ENCODE measurements around the gene ABCC5.
"Not testable (repeated sequence)": the region's sequence is repeated elsewhere in the genome, so short reads cannot be mapped to it uniquely, and the experiment has no call there.

Gene ABCC5

GRCh38 chr3:184029443-184029842 is 11.8 kb upstream of the ABCC5 start:
- Mint-ChIP-seq H3K4me3 (no peak overlapping the region), H3K9me3 (no peaks in the 10 kb centered on the region), H3K4me1 (ENCODE audit: low read depth) (no peaks in the 10 kb centered on the region), H3K27me3 (ENCODE audit: low read depth) (peaks cover 7% of the 10 kb centered on the region), H3K27ac (no peak overlapping the region), H3K36me3 (ENCODE audit: low read depth) (no peaks in the 10 kb centered on the region)

GRCh38 chr3:184028275-184028890 is 10.7 kb upstream of the ABCC5 start:
- H3K27ac Mint-ChIP-seq; H3K9me3 Mint-ChIP-seq; H3K27me3 Mint-ChIP-seq (ENCODE audit: low read depth); H3K4me3 Mint-ChIP-seq; H3K36me3 Mint-ChIP-seq (ENCODE audit: low read depth); H3K4me1 Mint-ChIP-seq (ENCODE audit: low read depth): not testable (repeated sequence)

- H3K4me3 Mint-ChIP-seq; H3K27me3 Mint-ChIP-seq (ENCODE audit: low read depth); H3K27ac Mint-ChIP-seq; H3K36me3 Mint-ChIP-seq (ENCODE audit: low read depth); H3K4me1 Mint-ChIP-seq (ENCODE audit: low read depth); H3K9me3 Mint-ChIP-seq: not testable (repeated sequence)
Observed at GRCh38 chr3:184025256-184025655, 7.6 kb upstream of the ABCC5 start.

- H3K27me3 Mint-ChIP-seq (ENCODE audit: low read depth), result peaks cover 7% of the 10 kb centered on the region
- H3K27ac Mint-ChIP-seq, result no peak overlapping the region
- H3K4me1 Mint-ChIP-seq (ENCODE audit: low read depth), result peaks cover 7% of the 10 kb centered on the region
- no peak overlapping the region for H3K4me3 Mint-ChIP-seq
- H3K9me3 Mint-ChIP-seq, result no peaks in the 10 kb centered on the region
- no peaks in the 10 kb centered on the region for H3K36me3 Mint-ChIP-seq (ENCODE audit: low read depth)
Observed at GRCh38 chr3:184022323-184022722, 4.6 kb upstream of the ABCC5 start.

GRCh38 chr3:184018424-184018973 is 815 bp upstream of the ABCC5 start:
- Mint-ChIP-seq H3K4me3 (peak overlapping the region; percentile 99), H3K9me3 (no peaks in the 10 kb centered on the region), H3K36me3 (ENCODE audit: low read depth) (peaks cover 6% of the 10 kb centered on the region), H3K27me3 (ENCODE audit: low read depth) (peaks cover 7% of the 10 kb centered on the region), H3K4me1 (ENCODE audit: low read depth) (peaks cover 20% of the 10 kb centered on the region), H3K27ac (peak overlapping the region; percentile 20)

- H3K36me3 Mint-ChIP-seq (ENCODE audit: low read depth), result peaks cover 9% of the 10 kb centered on the region
- H3K9me3 Mint-ChIP-seq, result no peaks in the 10 kb centered on the region
- peaks cover 4% of the 10 kb centered on the region for H3K27me3 Mint-ChIP-seq (ENCODE audit: low read depth)
- H3K4me1 Mint-ChIP-seq (ENCODE audit: low read depth), result peaks cover 18% of the 10 kb centered on the region
- H3K4me3 Mint-ChIP-seq, result peak overlapping the region; percentile 99
- peak overlapping the region; percentile 86 for H3K27ac Mint-ChIP-seq
Observed at GRCh38 chr3:184016811-184017671, 643 bp downstream of the ABCC5 start.

GRCh38 chr3:184016169-184016570 is 1.5 kb downstream of the ABCC5 start:
- Mint-ChIP-seq H3K4me3 (peak overlapping the region; percentile 54), H3K27me3 (ENCODE audit: low read depth) (peaks cover 4% of the 10 kb centered on the region)

GRCh38 chr3:184015381-184016019 is 2.2 kb downstream of the ABCC5 start:
- Mint-ChIP-seq H3K36me3 (ENCODE audit: low read depth) (peaks cover 12% of the 10 kb centered on the region), H3K9me3 (no peaks in the 10 kb centered on the region)

More at GRCh38 chr3:184016169-184016570, 1.5 kb downstream of the ABCC5 start:
- Mint-ChIP-seq H3K36me3 (ENCODE audit: low read depth) (peaks cover 9% of the 10 kb centered on the region), H3K9me3 (no peaks in the 10 kb centered on the region), H3K27ac (no peak overlapping the region), H3K4me1 (ENCODE audit: low read depth) (peaks cover 17% of the 10 kb centered on the region)

GRCh38 chr3:184011937-184012889 is 5.5 kb downstream of the ABCC5 start:
- Mint-ChIP-seq H3K4me1 (ENCODE audit: low read depth) (peaks cover 13% of the 10 kb centered on the region), H3K36me3 (ENCODE audit: low read depth) (peaks cover 12% of the 10 kb centered on the region), H3K27ac (no peak overlapping the region), H3K27me3 (ENCODE audit: low read depth) (no peaks in the 10 kb centered on the region), H3K9me3 (no peaks in the 10 kb centered on the region), H3K4me3 (no peak overlapping the region)

More at GRCh38 chr3:184015381-184016019, 2.2 kb downstream of the ABCC5 start:
- Mint-ChIP-seq H3K27me3 (ENCODE audit: low read depth) (peaks cover 4% of the 10 kb centered on the region), H3K4me1 (ENCODE audit: low read depth) (peaks cover 17% of the 10 kb centered on the region), H3K27ac (no peak overlapping the region), H3K4me3 (peak overlapping the region; percentile 54)

- no peak overlapping the region for H3K27ac Mint-ChIP-seq
- no peak overlapping the region for H3K4me3 Mint-ChIP-seq
- peaks cover 16% of the 10 kb centered on the region for H3K36me3 Mint-ChIP-seq (ENCODE audit: low read depth)
- no peaks in the 10 kb centered on the region for H3K27me3 Mint-ChIP-seq (ENCODE audit: low read depth)
- peaks cover 7% of the 10 kb centered on the region for H3K4me1 Mint-ChIP-seq (ENCODE audit: low read depth)
- H3K9me3 Mint-ChIP-seq, result no peaks in the 10 kb centered on the region
Observed at GRCh38 chr3:184011230-184011876, 6.3 kb downstream of the ABCC5 start.

GRCh38 chr3:184008161-184008560 is 9.5 kb downstream of the ABCC5 start:
- Mint-ChIP-seq H3K4me3 (no peak overlapping the region), H3K9me3 (no peaks in the 10 kb centered on the region), H3K4me1 (ENCODE audit: low read depth) (peaks cover 8% of the 10 kb centered on the region), H3K36me3 (ENCODE audit: low read depth) (peaks cover 14% of the 10 kb centered on the region), H3K27ac (no peak overlapping the region), H3K27me3 (ENCODE audit: low read depth) (no peaks in the 10 kb centered on the region)

GRCh38 chr3:184007143-184007813 is 10.4 kb downstream of the ABCC5 start:
- peaks cover 13% of the 10 kb centered on the region for H3K36me3 Mint-ChIP-seq (ENCODE audit: low read depth)
- H3K4me3 Mint-ChIP-seq; H3K27me3 Mint-ChIP-seq (ENCODE audit: low read depth); H3K9me3 Mint-ChIP-seq; H3K4me1 Mint-ChIP-seq (ENCODE audit: low read depth); H3K27ac Mint-ChIP-seq: not testable (repeated sequence)

- Mint-ChIP-seq H3K4me3 (no peak overlapping the region), H3K9me3 (no peaks in the 10 kb centered on the region), H3K27me3 (ENCODE audit: low read depth) (no peaks in the 10 kb centered on the region), H3K27ac (no peak overlapping the region), H3K4me1 (ENCODE audit: low read depth) (peaks cover 8% of the 10 kb centered on the region), H3K36me3 (ENCODE audit: low read depth) (peaks cover 12% of the 10 kb centered on the region)
Observed at GRCh38 chr3:184005941-184006507, 11.7 kb downstream of the ABCC5 start.
